HG03575 (cell line): ENCODE data around the gene CACNA1C.

Source experiments
- ATAC-seq: cut with Tn5 transposase; IDR thresholded peaks from one replicate; pipeline ENCODE4 v1.9.1; 2021; ENCODE audit not compliant: unreplicated experiment, insufficient number of reproducible peaks, low FRiP score; ENCODE audit errors: extremely low read depth

Gene CACNA1C

GRCh38 chr12:2613326-2614073 is 560.7 kb downstream of the CACNA1C start:
- no peak for ATAC-seq

- ATAC-seq: no peak
These were observed 561.6 kb downstream of the CACNA1C start for GRCh38 chr12:2614341-2614740.

GRCh38 chr12:2615665-2616402 is 563.0 kb downstream of the CACNA1C start:
- ATAC-seq: no peak

- ATAC-seq: no peak
These were observed 564.0 kb downstream of the CACNA1C start for GRCh38 chr12:2616763-2617162.

- no peak for ATAC-seq
These were observed 564.6 kb downstream of the CACNA1C start for GRCh38 chr12:2617365-2617764.

GRCh38 chr12:2618291-2618995 is 565.7 kb downstream of the CACNA1C start:
- no peak for ATAC-seq

GRCh38 chr12:2619136-2619535 is 566.3 kb downstream of the CACNA1C start:
- no peak for ATAC-seq

- no peak for ATAC-seq
These were observed 569.7 kb downstream of the CACNA1C start for GRCh38 chr12:2622460-2622859.

- ATAC-seq: no peak
These were observed 570.7 kb downstream of the CACNA1C start for GRCh38 chr12:2623472-2623871.

GRCh38 chr12:2624543-2625288 is 571.9 kb downstream of the CACNA1C start:
- no peak for ATAC-seq

GRCh38 chr12:2625289-2625612 is 572.5 kb downstream of the CACNA1C start:
- no peak for ATAC-seq

- ATAC-seq: no peak
These were observed 574.5 kb downstream of the CACNA1C start for GRCh38 chr12:2627076-2627834.

GRCh38 chr12:2627835-2628191 is 575.0 kb downstream of the CACNA1C start:
- no peak for ATAC-seq

GRCh38 chr12:2628401-2628800 is 575.6 kb downstream of the CACNA1C start:
- ATAC-seq: no peak

- ATAC-seq: no peak
These were observed 576.3 kb downstream of the CACNA1C start for GRCh38 chr12:2629051-2629450.

GRCh38 chr12:2631653-2632350 is 579.0 kb downstream of the CACNA1C start:
- no peak for ATAC-seq

- no peak for ATAC-seq
These were observed 580.5 kb downstream of the CACNA1C start for GRCh38 chr12:2633176-2633824.

GRCh38 chr12:2633825-2634200 is 581.0 kb downstream of the CACNA1C start:
- no peak for ATAC-seq
